HepG2 (cell line): ENCODE results near the gene MAPK8IP3. TPM values are rescaled to one million over a fixed set of nuclear protein-coding genes. Genes with fewer than 3 reads are reported as not detected.

Experiments used
- ATAC-seq: fragments of 200-7000 bp; cut with Tn5 transposase; 3 replicates; pipeline ENCODE4 v1.9.1; 2020; ENCODE audit warnings: mild to moderate bottlenecking, moderate library complexity
- BruUV-seq: library from RNA; stranded (reverse); fragments of 400-500 nt; replicated peaks from 2 replicates; lab custom pipeline; 2021; lab: Mats Ljungman, UMichigan
- CTCF ChIA-PET: fragments of 300-600 bp; formaldehyde crosslinking; extraction: SDS; loops from one replicate; lab custom pipeline; 2021; ENCODE audit warnings: low total read pairs, inconsistent platforms, low intra/inter-chr PET ratio; lab: Yijun Ruan, JAX
- POLR2A ChIA-PET: fragments of 350-600 bp; sonication (Branson Sonifier 250); formaldehyde crosslinking; loops from one replicate; lab custom pipeline; 2020; ENCODE audit warnings: antibody characterized with exemption, inconsistent platforms; lab: Yijun Ruan, JAX
- DNase-seq: peaks from one replicate; pipeline ENCODE4 v3.0.0-alpha.2; 2015; ENCODE audit warnings: low spot score
- FAIRE-seq: peaks from 3 replicates; lab custom pipeline; 2011; peaks lifted over from hg19 to GRCh38; lab: Jason Lieb, UNC
- H2AFZ ChIP-seq: one replicate; pipeline ENCODE4 v1.6.1; 2011; ENCODE audit warnings: low read length, inconsistent platforms
- H3K27ac ChIP-seq: fragments of 300-600 bp; 3 replicates; pipeline ENCODE4 v1.8.0; 2011; ENCODE audit warnings: mixed run types, mild to moderate bottlenecking, mixed read lengths, low read length, inconsistent platforms; ENCODE audit not compliant: insufficient read depth; ENCODE audit errors: extremely low read length
- H3K27me3 ChIP-seq, 2 experiments: fragments of 200-600 bp in 1 of 2; 2 replicates in 1 of 2; 3 replicates in 1 of 2; pipeline versions ENCODE4 v1.6.0 to v1.8.0; 2011; ENCODE audit warnings: low read length in 2 of 2, mild to moderate bottlenecking in 2 of 2, moderate library complexity in 2 of 2, inconsistent platforms in 1 of 2; ENCODE audit not compliant: insufficient read depth in 2 of 2, control insufficient read depth in 1 of 2
- H3K36me3 ChIP-seq, 2 experiments: fragments of 200-600 bp in 1 of 2; replicated peaks in 1 of 2; 2 replicates in 1 of 2; 3 replicates in 1 of 2; pipeline versions ENCODE4 v1.5.1 to v1.8.0; 2011; ENCODE audit warnings: low read length in 2 of 2, inconsistent platforms in 1 of 2; ENCODE audit not compliant: insufficient read depth in 2 of 2, control insufficient read depth in 1 of 2
- H3K4me1 ChIP-seq: 2 replicates; pipeline ENCODE4 v1.5.1; 2012; ENCODE audit warnings: low read length, inconsistent platforms; ENCODE audit not compliant: insufficient read depth
- H3K4me2 ChIP-seq: 2 replicates; pipeline ENCODE4 v1.6.0; 2011; ENCODE audit warnings: low read depth, low read length, inconsistent platforms
- H3K4me3 ChIP-seq, 3 experiments: fragments of 200-600 bp in 1 of 3; sonication (generic), shearing (Covaris generic) in 1 of 3; replicated peaks in 1 of 3; 2 replicates each; pipeline ENCODE4 v1.5.1; 2011 to 2016; ENCODE audit warnings: low read length in 3 of 3, inconsistent platforms in 2 of 3, low read depth in 2 of 3, mild to moderate bottlenecking in 2 of 3, control low read depth in 1 of 3, mixed read lengths in 1 of 3; ENCODE audit not compliant: insufficient read depth in 1 of 3
- H3K79me2 ChIP-seq: one replicate; pipeline ENCODE4 v1.6.1; 2011; ENCODE audit warnings: low read length, inconsistent platforms; ENCODE audit not compliant: insufficient read depth
- H3K9ac ChIP-seq: 2 replicates; pipeline ENCODE4 v1.6.0; 2011; ENCODE audit warnings: mild to moderate bottlenecking, low read depth, low read length, inconsistent platforms; ENCODE audit not compliant: insufficient read depth
- H3K9me3 ChIP-seq: 2 replicates; pipeline ENCODE4 v1.5.1; 2012; ENCODE audit warnings: mild to moderate bottlenecking, low read length
- H4K20me1 ChIP-seq: 2 replicates; pipeline ENCODE4 v1.6.0; 2011; ENCODE audit warnings: inconsistent platforms, mild to moderate bottlenecking, low read length, moderate library complexity; ENCODE audit not compliant: insufficient read depth
- PRMT3 ChIP-seq: sonication (generic); formaldehyde crosslinking; IDR thresholded peaks from 2 replicates; pipeline ENCODE4 v1.8.1; 2022; ENCODE audit warnings: low read depth, mild to moderate bottlenecking, moderate library complexity, missing genetic modification reagents, borderline replicate concordance
- ZNF121 ChIP-seq: sonication (generic); formaldehyde crosslinking; IDR thresholded peaks from 2 replicates; pipeline ENCODE4 v1.5.0; 2020; ENCODE audit warnings: mild to moderate bottlenecking, missing genetic modification reagents
- WGBS: methylation state at CpG from one replicate; pipeline ENCODE4 v1.1.6; 2017; ENCODE audit warnings: low lambda C conversion rate; 5-methylcytosine and 5-hydroxymethylcytosine counted together
- in situ Hi-C: cut with HindIII; loops from 2 replicates; pipeline ENCODE4 v1.10.0; 2017; ENCODE audit warnings: low pct_unique_long_range_greater_than_20kb; ENCODE audit not compliant: extremely low pct_ligation_motif_present
- intact Hi-C: fragments of 100-400 bp; cut with micrococcal nuclease; formaldehyde crosslinking; loops from one replicate; pipeline ENCODE4 v1.10.0; 2022; ENCODE audit not compliant: unreplicated experiment
- polyA plus RNA-seq, 8 experiments: library from polyadenylated mRNA; depleted of rRNA in 3 of 8; stranded (reverse) in 7 of 8; unstranded in 1 of 8; fragments of >200 nt; fragmentation: Illumina TruSeq in 4 of 8; extraction: Trizol in 4 of 8; gene quantifications; 2 replicates each; pipeline versions ENCODE4 v1.2.1 to v1.2.3, GENCODE V29; 2011 to 2016; ENCODE audit warnings: low read depth in 4 of 8, missing spikeins in 1 of 8, mixed read lengths in 1 of 8; ENCODE audit not compliant: insufficient read depth in 1 of 8
- total RNA-seq, 5 experiments: library from RNA; depleted of rRNA; stranded (reverse); fragments of >200 nt; fragmentation: Illumina TruSeq; extraction: Trizol; gene quantifications; 2 replicates each; pipeline ENCODE4 v1.2.3, GENCODE V29; 2016; ENCODE audit warnings: low read depth in 1 of 5
- TF ChIP-seq, protein P1 (sequence below): sonication (generic); formaldehyde crosslinking; IDR thresholded peaks from 2 replicates; pipeline ENCODE4 v1.5.0; 2020; ENCODE audit warnings: mild to moderate bottlenecking, missing genetic modification reagents
- TF ChIP-seq, protein P2 (sequence below): sonication (generic); formaldehyde crosslinking; IDR thresholded peaks from 2 replicates; pipeline ENCODE4 v1.4.0; 2020; ENCODE audit warnings: mild to moderate bottlenecking, low read depth, missing genetic modification reagents

The MAPK8IP3 gene
- total and polyA plus RNA-seq, 2 of the 13 experiments (the other 11 are each of a cell fraction or from before 2014, with no cell fraction given), result 25.1 to 41.7 TPM

DNA sequence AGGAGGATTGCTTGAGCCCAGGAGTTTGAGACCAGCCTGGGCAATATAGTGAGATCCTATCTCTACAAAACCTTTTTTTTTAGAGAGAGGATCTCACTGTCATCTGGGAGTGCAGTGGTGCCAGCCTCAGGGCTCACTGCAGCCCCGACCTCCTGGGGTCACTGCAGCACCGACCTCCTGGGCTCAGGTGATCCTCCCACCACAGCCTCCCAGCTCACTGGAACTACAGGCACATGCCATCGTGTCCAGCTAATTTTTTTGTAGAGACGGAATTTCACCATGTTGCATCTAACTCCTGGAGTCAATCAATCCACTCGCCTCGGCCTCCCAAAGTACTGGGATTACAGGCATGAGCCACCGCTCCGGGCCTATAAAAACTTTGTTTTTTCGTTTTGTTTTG, 15.4 kb downstream of the MAPK8IP3 start:
- DNase-seq, result no peak
- Histone ChIP-seq H3K36me3 (peaks cover 10 to 14% of the 10 kb centered on the region in 2 experiments; a peak in 4 of 5 replicates), H3K4me2 (no peak overlapping the region), H3K4me3 (no peak overlapping the region), H4K20me1 (peaks cover 10% of the 10 kb centered on the region), H3K27ac (no peak overlapping the region), H3K9ac (no peak overlapping the region)
- POLR2A ChIA-PET, result no interaction called here
- in situ Hi-C loops, result no loop called here
- ATAC-seq, result no peak
- WGBS, result 90% methylated on average over 9 of the region's 9 CpGs
- no TSS peak for BruUV-seq
- TF ChIP-seq PRMT3 (CRISPR knock-in tag) (no peak), ZNF121 (CRISPR knock-in tag) (0 out of 2 replicates have a peak, but pooled peaks have one; percentile 36)
- TF ChIP-seq, protein P1, sequence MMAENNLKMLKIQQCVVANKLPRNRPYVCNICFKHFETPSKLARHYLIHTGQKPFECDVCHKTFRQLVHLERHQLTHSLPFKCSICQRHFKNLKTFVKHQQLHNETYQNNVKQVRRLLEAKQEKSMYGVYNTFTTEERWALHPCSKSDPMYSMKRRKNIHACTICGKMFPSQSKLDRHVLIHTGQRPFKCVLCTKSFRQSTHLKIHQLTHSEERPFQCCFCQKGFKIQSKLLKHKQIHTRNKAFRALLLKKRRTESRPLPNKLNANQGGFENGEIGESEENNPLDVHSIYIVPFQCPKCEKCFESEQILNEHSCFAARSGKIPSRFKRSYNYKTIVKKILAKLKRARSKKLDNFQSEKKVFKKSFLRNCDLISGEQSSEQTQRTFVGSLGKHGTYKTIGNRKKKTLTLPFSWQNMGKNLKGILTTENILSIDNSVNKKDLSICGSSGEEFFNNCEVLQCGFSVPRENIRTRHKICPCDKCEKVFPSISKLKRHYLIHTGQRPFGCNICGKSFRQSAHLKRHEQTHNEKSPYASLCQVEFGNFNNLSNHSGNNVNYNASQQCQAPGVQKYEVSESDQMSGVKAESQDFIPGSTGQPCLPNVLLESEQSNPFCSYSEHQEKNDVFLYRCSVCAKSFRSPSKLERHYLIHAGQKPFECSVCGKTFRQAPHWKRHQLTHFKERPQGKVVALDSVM, result peak; percentile 71
- TF ChIP-seq, protein P2, sequence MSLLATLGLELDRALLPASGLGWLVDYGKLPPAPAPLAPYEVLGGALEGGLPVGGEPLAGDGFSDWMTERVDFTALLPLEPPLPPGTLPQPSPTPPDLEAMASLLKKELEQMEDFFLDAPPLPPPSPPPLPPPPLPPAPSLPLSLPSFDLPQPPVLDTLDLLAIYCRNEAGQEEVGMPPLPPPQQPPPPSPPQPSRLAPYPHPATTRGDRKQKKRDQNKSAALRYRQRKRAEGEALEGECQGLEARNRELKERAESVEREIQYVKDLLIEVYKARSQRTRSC (CRISPR knock-in tag), result no peak
- TF ChIP-seq, all 625 proteins: peak for 2
- Histone ChIP-seq H2AFZ (no peak overlapping the region), H3K9me3 (no peaks in the 10 kb centered on the region), H3K79me2 (peaks cover 18% of the 10 kb centered on the region), H3K27me3 (no peaks in the 10 kb centered on the region), H3K4me1 (peaks cover 52% of the 10 kb centered on the region)
- intact Hi-C loops, result no loop called here
- CTCF ChIA-PET, result no interaction called here
- FAIRE-seq, result no peak
